ENCODE measurements around the gene EXOG. TPM values are rescaled to one million over a fixed set of nuclear protein-coding genes. Genes with fewer than 3 reads are reported as not detected.
A peak's percentile ranks its signal among the peaks of the same experiment; 100 is the strongest.

Gene EXOG
- total and polyA plus RNA-seq, 2 donors (not counting 1 experiment from before 2014, with no cell fraction given): 14.2 to 16.4 TPM

DNA sequence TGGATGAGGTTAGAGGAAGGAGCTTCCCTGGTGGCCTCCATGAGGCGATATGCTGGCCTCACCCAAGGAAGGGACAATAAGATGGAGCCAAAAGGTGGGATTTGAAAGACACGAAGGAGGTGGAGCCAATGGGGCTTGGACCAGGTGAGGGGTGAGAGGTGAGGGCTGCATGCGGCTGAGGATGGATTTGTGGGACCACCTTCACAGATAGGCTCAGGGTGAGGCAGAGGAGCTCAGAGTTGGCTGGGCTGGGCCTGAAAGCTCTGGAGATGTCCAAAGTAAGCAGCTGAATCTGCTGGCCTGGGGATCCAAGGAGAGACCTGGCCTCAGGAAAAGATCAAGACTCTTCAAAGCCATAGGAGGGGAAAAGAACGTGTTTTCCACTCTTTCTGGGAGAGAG lies 49.8 kb downstream of the EXOG start:
- Histone ChIP-seq H3K4me3 (replicated peaks in 1 of 4; ENCODE audit: control extremely low read depth in 1 of 4, insufficient read depth in 1 of 4, low read depth in 3 of 4, low read length in 4 of 4) (no peak overlapping the region), H3K9me3 (ENCODE audit: control insufficient read depth, insufficient read depth, low read depth, low read length) (no peaks in the 10 kb centered on the region), H3K79me2 (ENCODE audit: control insufficient read depth, insufficient read depth, low read length) (no peaks in the 10 kb centered on the region), H4K20me1 (ENCODE audit: control insufficient read depth, extremely low read depth, insufficient read depth, low read length) (no peaks in the 10 kb centered on the region), H3K9ac (ENCODE audit: insufficient read depth, low read length) (no peak overlapping the region), H3K4me1 (ENCODE audit: control insufficient read depth, extremely low read depth, insufficient read depth, low read length) (peaks cover 3% of the 10 kb centered on the region), H2AFZ (ENCODE audit: low read length) (no peak overlapping the region), H3K27ac (ENCODE audit: insufficient read depth, low read length) (no peak overlapping the region), H3K27me3 (ENCODE audit: control insufficient read depth, insufficient read depth, low read length) (peaks cover 4% of the 10 kb centered on the region), H3K4me2 (ENCODE audit: extremely low read depth, insufficient read depth, low read length) (no peak overlapping the region), H3K36me3 (ENCODE audit: control insufficient read depth, insufficient read depth, low read length) (no peaks in the 10 kb centered on the region)
- TF ChIP-seq, protein P1, sequence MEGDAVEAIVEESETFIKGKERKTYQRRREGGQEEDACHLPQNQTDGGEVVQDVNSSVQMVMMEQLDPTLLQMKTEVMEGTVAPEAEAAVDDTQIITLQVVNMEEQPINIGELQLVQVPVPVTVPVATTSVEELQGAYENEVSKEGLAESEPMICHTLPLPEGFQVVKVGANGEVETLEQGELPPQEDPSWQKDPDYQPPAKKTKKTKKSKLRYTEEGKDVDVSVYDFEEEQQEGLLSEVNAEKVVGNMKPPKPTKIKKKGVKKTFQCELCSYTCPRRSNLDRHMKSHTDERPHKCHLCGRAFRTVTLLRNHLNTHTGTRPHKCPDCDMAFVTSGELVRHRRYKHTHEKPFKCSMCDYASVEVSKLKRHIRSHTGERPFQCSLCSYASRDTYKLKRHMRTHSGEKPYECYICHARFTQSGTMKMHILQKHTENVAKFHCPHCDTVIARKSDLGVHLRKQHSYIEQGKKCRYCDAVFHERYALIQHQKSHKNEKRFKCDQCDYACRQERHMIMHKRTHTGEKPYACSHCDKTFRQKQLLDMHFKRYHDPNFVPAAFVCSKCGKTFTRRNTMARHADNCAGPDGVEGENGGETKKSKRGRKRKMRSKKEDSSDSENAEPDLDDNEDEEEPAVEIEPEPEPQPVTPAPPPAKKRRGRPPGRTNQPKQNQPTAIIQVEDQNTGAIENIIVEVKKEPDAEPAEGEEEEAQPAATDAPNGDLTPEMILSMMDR (conservative IDR thresholded peaks at IDR 0.05 in 1 of 2, IDR thresholded peaks at IDR 0.05 in 1 of 2; ENCODE audit: low read depth in 1 of 2, low read length in 2 of 2): no peak
- DNase-seq (ENCODE audit: low read depth in 2 of 2): no peak

DNA sequence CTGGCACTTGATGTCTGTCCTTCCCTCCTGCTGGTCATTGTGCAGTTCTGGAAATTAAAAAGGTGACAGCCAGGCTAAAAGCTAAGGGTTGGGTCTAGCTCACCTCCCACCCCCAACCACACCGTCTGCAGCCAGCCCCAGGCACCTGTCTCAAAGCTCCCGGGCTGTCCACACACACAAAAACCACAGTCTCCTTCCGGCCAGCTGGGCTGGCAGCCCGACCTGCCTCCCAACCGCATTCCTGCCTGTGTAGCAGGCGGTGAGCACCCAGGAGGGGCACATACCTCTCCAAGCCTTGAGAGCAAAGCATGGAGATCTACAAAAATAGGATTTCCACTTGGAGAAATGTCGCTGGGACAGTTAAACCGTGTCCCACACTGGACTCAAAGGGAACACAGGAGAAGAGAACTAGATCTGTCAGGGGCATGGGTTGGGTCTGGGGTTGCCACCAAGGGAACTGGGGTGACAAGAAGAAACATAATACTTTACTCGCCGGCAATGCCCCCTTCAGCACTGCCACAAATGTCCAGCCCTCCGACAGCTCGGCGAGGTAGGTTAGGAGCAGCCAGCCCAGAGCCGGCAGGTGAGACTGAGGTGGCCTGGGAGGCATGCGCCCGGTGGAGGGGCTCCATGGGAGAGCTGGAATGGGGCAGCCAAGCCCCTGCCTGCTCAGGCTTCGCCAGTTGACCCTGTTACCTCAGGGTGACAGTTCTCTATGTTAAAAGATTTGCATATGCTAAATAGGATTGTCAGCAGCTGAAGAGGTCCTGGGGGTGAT lies 52.2 kb downstream of the EXOG start:
- no peaks in the 10 kb centered on the region for H3K9me3 ChIP-seq (ENCODE audit: control insufficient read depth, insufficient read depth, low read depth, low read length)
- no peaks in the 10 kb centered on the region for H3K79me2 ChIP-seq (ENCODE audit: control insufficient read depth, insufficient read depth, low read length)
- no peaks in the 10 kb centered on the region for H3K36me3 ChIP-seq (ENCODE audit: control insufficient read depth, insufficient read depth, low read length)
- H3K4me3 ChIP-seq (replicated peaks in 1 of 4; ENCODE audit: control extremely low read depth in 1 of 4, insufficient read depth in 1 of 4, low read depth in 3 of 4, low read length in 4 of 4): no peak overlapping the region
- H3K4me2 ChIP-seq (ENCODE audit: extremely low read depth, insufficient read depth, low read length): no peak overlapping the region
- H3K4me1 ChIP-seq (ENCODE audit: control insufficient read depth, extremely low read depth, insufficient read depth, low read length): no peaks in the 10 kb centered on the region
- H3K27me3 ChIP-seq (ENCODE audit: control insufficient read depth, insufficient read depth, low read length): peaks cover 4% of the 10 kb centered on the region
- H4K20me1 ChIP-seq (ENCODE audit: control insufficient read depth, extremely low read depth, insufficient read depth, low read length): no peaks in the 10 kb centered on the region
- H3K27ac ChIP-seq (ENCODE audit: insufficient read depth, low read length): no peak overlapping the region
- DNase-seq (ENCODE audit: low read depth in 2 of 2): peak in 1 of 2 donors; percentile 41
- TF ChIP-seq, protein P1 (conservative IDR thresholded peaks at IDR 0.05 in 1 of 2, IDR thresholded peaks at IDR 0.05 in 1 of 2; ENCODE audit: low read depth in 1 of 2, low read length in 2 of 2): no peak
- no peak for TF ChIP-seq EZH2 (IDR thresholded peaks at IDR 0.05; ENCODE audit: low read length, missing control alignments)
- H2AFZ ChIP-seq (ENCODE audit: low read length): no peak overlapping the region
- H3K9ac ChIP-seq (ENCODE audit: insufficient read depth, low read length): no peak overlapping the region

DNA sequence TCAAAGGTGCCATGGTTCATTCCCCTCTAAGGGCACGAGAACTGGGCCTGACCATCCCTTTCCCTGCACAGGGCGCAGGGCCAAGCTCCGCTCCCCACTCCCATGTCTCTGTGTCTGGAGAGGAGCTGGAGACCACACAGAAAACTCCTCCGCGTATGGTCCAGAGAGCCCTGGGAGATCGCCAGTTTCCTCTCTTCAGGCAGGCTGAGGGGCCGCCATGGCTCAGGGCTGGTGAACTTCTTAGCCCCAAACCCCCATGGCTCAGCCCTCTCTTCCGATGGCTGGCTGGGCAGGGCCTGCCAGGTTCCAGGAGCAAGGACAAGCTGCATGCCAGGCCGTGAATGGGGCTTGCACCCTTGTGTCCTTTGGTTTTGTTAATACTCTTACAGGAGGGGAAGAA lies 52.9 kb downstream of the EXOG start:
- TF ChIP-seq, protein P1 (conservative IDR thresholded peaks at IDR 0.05 in 1 of 2, IDR thresholded peaks at IDR 0.05 in 1 of 2; ENCODE audit: low read depth in 1 of 2, low read length in 2 of 2): no peak
- TF ChIP-seq EZH2 (IDR thresholded peaks at IDR 0.05; ENCODE audit: low read length, missing control alignments): no peak
- no peak overlapping the region for H3K4me3 ChIP-seq (replicated peaks in 1 of 4; ENCODE audit: control extremely low read depth in 1 of 4, insufficient read depth in 1 of 4, low read depth in 3 of 4, low read length in 4 of 4)
- H3K9ac ChIP-seq (ENCODE audit: insufficient read depth, low read length): no peak overlapping the region
- H3K4me1 ChIP-seq (ENCODE audit: control insufficient read depth, extremely low read depth, insufficient read depth, low read length): no peaks in the 10 kb centered on the region
- H4K20me1 ChIP-seq (ENCODE audit: control insufficient read depth, extremely low read depth, insufficient read depth, low read length): no peaks in the 10 kb centered on the region
- H3K79me2 ChIP-seq (ENCODE audit: control insufficient read depth, insufficient read depth, low read length): no peaks in the 10 kb centered on the region
- no peak overlapping the region for H3K27ac ChIP-seq (ENCODE audit: insufficient read depth, low read length)
- H2AFZ ChIP-seq (ENCODE audit: low read length): no peak overlapping the region
- DNase-seq (ENCODE audit: low read depth in 2 of 2): no peak
- no peaks in the 10 kb centered on the region for H3K36me3 ChIP-seq (ENCODE audit: control insufficient read depth, insufficient read depth, low read length)
- H3K9me3 ChIP-seq (ENCODE audit: control insufficient read depth, insufficient read depth, low read depth, low read length): no peaks in the 10 kb centered on the region
- H3K4me2 ChIP-seq (ENCODE audit: extremely low read depth, insufficient read depth, low read length): no peak overlapping the region
- H3K27me3 ChIP-seq (ENCODE audit: control insufficient read depth, insufficient read depth, low read length): peaks cover 4% of the 10 kb centered on the region

All from fibroblast of lung (primary cell).